HepG2 (cell line): Measurements from ENCODE around the gene RSL1D1. TPM values are rescaled to one million over a fixed set of nuclear protein-coding genes. Genes with fewer than 3 reads are reported as not detected.

Experiments
- EED ChIP-seq: sonication (generic); formaldehyde crosslinking; IDR thresholded peaks from 2 replicates; pipeline ENCODE4 v1.5.0; 2020; ENCODE audit warnings: mild to moderate bottlenecking, missing genetic modification reagents
- FOXM1 ChIP-seq: sonication (generic); formaldehyde crosslinking; IDR thresholded peaks from 2 replicates; pipeline ENCODE4 v1.5.0; 2020; ENCODE audit warnings: missing genetic modification reagents
- GLI4 ChIP-seq: sonication (generic); formaldehyde crosslinking; IDR thresholded peaks from 2 replicates; pipeline ENCODE4 v1.5.1; 2020; ENCODE audit warnings: missing genetic modification reagents, mild to moderate bottlenecking, moderate library complexity, borderline replicate concordance
- MEIS1 ChIP-seq: sonication (generic); formaldehyde crosslinking; IDR thresholded peaks from 2 replicates; pipeline ENCODE4 v1.9.0; 2021; ENCODE audit warnings: mild to moderate bottlenecking, missing genetic modification reagents, moderate library complexity, borderline replicate concordance
- NFKBIZ ChIP-seq: IDR thresholded peaks from 2 replicates; pipeline ENCODE4 v1.6.1; 2018; ENCODE audit warnings: missing genetic modification reagents, missing compliant biosample characterization
- NFRKB ChIP-seq: fragments of 450-650 bp; IDR thresholded peaks from 2 replicates; pipeline ENCODE4 v1.6.1; 2017
- PTBP1 ChIP-seq: fragments of 200-400 bp; formaldehyde crosslinking; IDR thresholded peaks from 2 replicates; pipeline ENCODE4 v1.6.1; 2018; ENCODE audit warnings: low read length, low read depth; ENCODE audit not compliant: poor library complexity, severe bottlenecking
- SALL2 ChIP-seq: sonication (generic); formaldehyde crosslinking; IDR thresholded peaks from 2 replicates; pipeline ENCODE4 v1.8.1; 2023; ENCODE audit warnings: mild to moderate bottlenecking, missing genetic modification reagents, inconsistent platforms
- ZBTB7A ChIP-seq: sonication (generic); formaldehyde crosslinking; IDR thresholded peaks from 2 replicates; pipeline ENCODE4 v1.8.0; 2022; ENCODE audit warnings: mild to moderate bottlenecking, missing genetic modification reagents
- ZNF224 ChIP-seq: sonication (generic); formaldehyde crosslinking; IDR thresholded peaks from 2 replicates; pipeline ENCODE4 v1.5.0; 2020; ENCODE audit warnings: mild to moderate bottlenecking, missing genetic modification reagents
- ZNF234 ChIP-seq: sonication (generic); formaldehyde crosslinking; conservative IDR thresholded peaks from 2 replicates; pipeline ENCODE4 v1.5.1; 2020; ENCODE audit warnings: mild to moderate bottlenecking, missing genetic modification reagents
- ZNF235 ChIP-seq: sonication (generic); formaldehyde crosslinking; IDR thresholded peaks from 2 replicates; pipeline ENCODE4 v1.8.1; 2023; ENCODE audit warnings: mild to moderate bottlenecking, missing genetic modification reagents, borderline replicate concordance
- ZNF260 ChIP-seq: sonication (generic); formaldehyde crosslinking; IDR thresholded peaks from 2 replicates; pipeline ENCODE4 v1.4.0; 2020; ENCODE audit warnings: missing genetic modification reagents, low read depth, mild to moderate bottlenecking, borderline replicate concordance
- ZNF30 ChIP-seq: sonication (generic); formaldehyde crosslinking; IDR thresholded peaks from 2 replicates; pipeline ENCODE4 v1.5.0; 2020; ENCODE audit warnings: mild to moderate bottlenecking, missing genetic modification reagents
- ZNF547 ChIP-seq: sonication (generic); formaldehyde crosslinking; IDR thresholded peaks from 2 replicates; pipeline ENCODE4 v1.5.1; 2020; ENCODE audit warnings: mild to moderate bottlenecking, missing genetic modification reagents
- ZNF564 ChIP-seq: sonication (generic); formaldehyde crosslinking; IDR thresholded peaks from 2 replicates; pipeline ENCODE4 v1.8.1; 2023; ENCODE audit warnings: mild to moderate bottlenecking, missing genetic modification reagents
- polyA plus RNA-seq, 8 experiments: library from polyadenylated mRNA; depleted of rRNA in 3 of 8; stranded (reverse) in 7 of 8; unstranded in 1 of 8; fragments of >200 nt; fragmentation: Illumina TruSeq in 4 of 8; extraction: Trizol in 4 of 8; gene quantifications; 2 replicates each; pipeline versions ENCODE4 v1.2.1 to v1.2.3, GENCODE V29; 2011 to 2016; ENCODE audit warnings: low read depth in 4 of 8, missing spikeins in 1 of 8, mixed read lengths in 1 of 8; ENCODE audit not compliant: insufficient read depth in 1 of 8
- total RNA-seq, 5 experiments: library from RNA; depleted of rRNA; stranded (reverse); fragments of >200 nt; fragmentation: Illumina TruSeq; extraction: Trizol; gene quantifications; 2 replicates each; pipeline ENCODE4 v1.2.3, GENCODE V29; 2016; ENCODE audit warnings: low read depth in 1 of 5
- TF ChIP-seq, protein P1 (sequence below): sonication (generic); formaldehyde crosslinking; IDR thresholded peaks from 2 replicates; pipeline ENCODE4 v1.8.0; 2022; ENCODE audit warnings: missing genetic modification reagents, low read depth, mild to moderate bottlenecking, borderline replicate concordance
- TF ChIP-seq, protein P2 (sequence below): sonication (generic); formaldehyde crosslinking; IDR thresholded peaks from 2 replicates; pipeline ENCODE4 v1.5.1; 2020; ENCODE audit warnings: missing genetic modification reagents, mild to moderate bottlenecking, borderline replicate concordance
- TF ChIP-seq, protein P3 (sequence below): sonication (generic); formaldehyde crosslinking; IDR thresholded peaks from 2 replicates; pipeline ENCODE4 v1.5.0; 2020; ENCODE audit warnings: mild to moderate bottlenecking, missing genetic modification reagents
- TF ChIP-seq, protein P4 (sequence below): sonication (generic); formaldehyde crosslinking; IDR thresholded peaks from 2 replicates; pipeline ENCODE4 v1.8.0; 2022; ENCODE audit warnings: missing genetic modification reagents, mild to moderate bottlenecking, moderate library complexity, borderline replicate concordance
- TF ChIP-seq, protein P5 (sequence below): sonication (generic); formaldehyde crosslinking; IDR thresholded peaks from 2 replicates; pipeline ENCODE4 v1.5.0; 2020; ENCODE audit warnings: missing genetic modification reagents, mild to moderate bottlenecking, borderline replicate concordance

Gene RSL1D1
- total and polyA plus RNA-seq, 2 of the 13 experiments (the other 11 are each of a cell fraction or from before 2014, with no cell fraction given): 187 to 343 TPM

DNA sequence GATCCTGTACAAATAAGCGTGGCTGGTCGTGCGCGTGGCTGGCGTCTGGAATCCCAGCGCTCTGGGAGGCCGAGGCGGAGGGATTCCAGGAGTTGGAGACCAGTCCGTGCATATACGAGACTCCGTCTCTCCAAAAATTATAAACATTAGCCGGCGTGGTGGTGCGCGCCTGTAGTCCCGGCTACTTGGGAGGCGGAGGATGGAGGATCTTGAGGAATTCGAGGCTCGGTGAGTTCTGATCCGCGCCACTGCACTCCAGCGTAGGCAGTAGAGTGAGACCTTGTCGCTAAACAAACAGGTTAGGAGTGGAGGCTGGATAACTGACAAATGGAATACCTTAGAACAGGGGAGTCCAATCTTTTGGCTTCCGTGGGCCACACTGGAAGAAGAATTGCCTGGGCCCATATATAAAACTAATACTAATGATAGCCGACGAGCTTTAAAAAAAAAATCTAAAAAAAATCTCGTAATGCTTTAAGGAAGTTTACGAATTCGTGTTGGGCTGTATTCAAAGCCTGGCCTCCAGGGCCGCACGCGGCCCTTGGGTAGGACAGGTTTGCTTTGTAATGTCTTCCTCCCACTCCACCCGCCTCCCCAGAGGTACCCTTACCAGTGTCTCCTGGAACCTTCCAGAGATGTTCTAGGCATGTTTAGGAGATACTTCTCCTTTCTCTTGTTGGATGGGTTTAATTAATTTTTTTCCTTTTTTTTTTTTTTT lies 909 bp upstream of the RSL1D1 start (continued):
- TF ChIP-seq ZNF260 (CRISPR knock-in tag) (no peak), FOXM1 (CRISPR knock-in tag) (no peak), GLI4 (CRISPR knock-in tag) (peak; percentile 58; the same call in 1 of the 2 replicates), PTBP1 (peak; percentile 52), SALL2 (no peak), NFKBIZ (no peak), NFRKB (no peak), EED (CRISPR knock-in tag) (0 out of 2 replicates have a peak, but pooled peaks have one; percentile 1), ZNF547 (CRISPR knock-in tag) (0 out of 2 replicates have a peak, but pooled peaks have one; percentile 20), ZNF30 (CRISPR knock-in tag) (no peak), ZNF235 (CRISPR knock-in tag) (no peak), ZNF224 (CRISPR knock-in tag) (peak; percentile 79; the same call in 1 of the 2 replicates), ZNF564 (CRISPR knock-in tag) (0 out of 2 replicates have a peak, but pooled peaks have one; percentile 10), ZBTB7A (CRISPR knock-in tag) (no peak), ZNF234 (CRISPR knock-in tag) (no peak), MEIS1 (CRISPR knock-in tag) (no peak)
- TF ChIP-seq, protein P1, sequence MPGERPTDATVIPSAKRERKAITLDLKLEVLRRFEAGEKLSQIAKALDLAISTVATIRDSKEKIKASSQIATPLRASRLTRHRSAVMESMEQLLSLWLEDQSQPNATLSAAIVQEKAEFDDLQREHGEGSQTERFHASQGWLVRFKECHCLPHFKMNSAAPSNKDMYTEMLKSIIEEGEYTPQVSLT (CRISPR knock-in tag): 0 out of 2 replicates have a peak, but pooled peaks have one; percentile 0
- TF ChIP-seq, protein P2, sequence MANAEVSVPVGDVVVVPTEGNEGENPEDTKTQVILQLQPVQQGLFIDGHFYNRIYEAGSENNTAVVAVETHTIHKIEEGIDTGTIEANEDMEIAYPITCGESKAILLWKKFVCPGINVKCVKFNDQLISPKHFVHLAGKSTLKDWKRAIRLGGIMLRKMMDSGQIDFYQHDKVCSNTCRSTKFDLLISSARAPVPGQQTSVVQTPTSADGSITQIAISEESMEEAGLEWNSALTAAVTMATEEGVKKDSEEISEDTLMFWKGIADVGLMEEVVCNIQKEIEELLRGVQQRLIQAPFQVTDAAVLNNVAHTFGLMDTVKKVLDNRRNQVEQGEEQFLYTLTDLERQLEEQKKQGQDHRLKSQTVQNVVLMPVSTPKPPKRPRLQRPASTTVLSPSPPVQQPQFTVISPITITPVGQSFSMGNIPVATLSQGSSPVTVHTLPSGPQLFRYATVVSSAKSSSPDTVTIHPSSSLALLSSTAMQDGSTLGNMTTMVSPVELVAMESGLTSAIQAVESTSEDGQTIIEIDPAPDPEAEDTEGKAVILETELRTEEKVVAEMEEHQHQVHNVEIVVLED (CRISPR knock-in tag): no peak
- TF ChIP-seq, protein P3, sequence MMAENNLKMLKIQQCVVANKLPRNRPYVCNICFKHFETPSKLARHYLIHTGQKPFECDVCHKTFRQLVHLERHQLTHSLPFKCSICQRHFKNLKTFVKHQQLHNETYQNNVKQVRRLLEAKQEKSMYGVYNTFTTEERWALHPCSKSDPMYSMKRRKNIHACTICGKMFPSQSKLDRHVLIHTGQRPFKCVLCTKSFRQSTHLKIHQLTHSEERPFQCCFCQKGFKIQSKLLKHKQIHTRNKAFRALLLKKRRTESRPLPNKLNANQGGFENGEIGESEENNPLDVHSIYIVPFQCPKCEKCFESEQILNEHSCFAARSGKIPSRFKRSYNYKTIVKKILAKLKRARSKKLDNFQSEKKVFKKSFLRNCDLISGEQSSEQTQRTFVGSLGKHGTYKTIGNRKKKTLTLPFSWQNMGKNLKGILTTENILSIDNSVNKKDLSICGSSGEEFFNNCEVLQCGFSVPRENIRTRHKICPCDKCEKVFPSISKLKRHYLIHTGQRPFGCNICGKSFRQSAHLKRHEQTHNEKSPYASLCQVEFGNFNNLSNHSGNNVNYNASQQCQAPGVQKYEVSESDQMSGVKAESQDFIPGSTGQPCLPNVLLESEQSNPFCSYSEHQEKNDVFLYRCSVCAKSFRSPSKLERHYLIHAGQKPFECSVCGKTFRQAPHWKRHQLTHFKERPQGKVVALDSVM (CRISPR knock-in tag): peak; percentile 95
- TF ChIP-seq, protein P4, sequence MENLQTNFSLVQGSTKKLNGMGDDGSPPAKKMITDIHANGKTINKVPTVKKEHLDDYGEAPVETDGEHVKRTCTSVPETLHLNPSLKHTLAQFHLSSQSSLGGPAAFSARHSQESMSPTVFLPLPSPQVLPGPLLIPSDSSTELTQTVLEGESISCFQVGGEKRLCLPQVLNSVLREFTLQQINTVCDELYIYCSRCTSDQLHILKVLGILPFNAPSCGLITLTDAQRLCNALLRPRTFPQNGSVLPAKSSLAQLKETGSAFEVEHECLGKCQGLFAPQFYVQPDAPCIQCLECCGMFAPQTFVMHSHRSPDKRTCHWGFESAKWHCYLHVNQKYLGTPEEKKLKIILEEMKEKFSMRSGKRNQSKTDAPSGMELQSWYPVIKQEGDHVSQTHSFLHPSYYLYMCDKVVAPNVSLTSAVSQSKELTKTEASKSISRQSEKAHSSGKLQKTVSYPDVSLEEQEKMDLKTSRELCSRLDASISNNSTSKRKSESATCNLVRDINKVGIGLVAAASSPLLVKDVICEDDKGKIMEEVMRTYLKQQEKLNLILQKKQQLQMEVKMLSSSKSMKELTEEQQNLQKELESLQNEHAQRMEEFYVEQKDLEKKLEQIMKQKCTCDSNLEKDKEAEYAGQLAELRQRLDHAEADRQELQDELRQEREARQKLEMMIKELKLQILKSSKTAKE: no peak
- TF ChIP-seq, protein P5, sequence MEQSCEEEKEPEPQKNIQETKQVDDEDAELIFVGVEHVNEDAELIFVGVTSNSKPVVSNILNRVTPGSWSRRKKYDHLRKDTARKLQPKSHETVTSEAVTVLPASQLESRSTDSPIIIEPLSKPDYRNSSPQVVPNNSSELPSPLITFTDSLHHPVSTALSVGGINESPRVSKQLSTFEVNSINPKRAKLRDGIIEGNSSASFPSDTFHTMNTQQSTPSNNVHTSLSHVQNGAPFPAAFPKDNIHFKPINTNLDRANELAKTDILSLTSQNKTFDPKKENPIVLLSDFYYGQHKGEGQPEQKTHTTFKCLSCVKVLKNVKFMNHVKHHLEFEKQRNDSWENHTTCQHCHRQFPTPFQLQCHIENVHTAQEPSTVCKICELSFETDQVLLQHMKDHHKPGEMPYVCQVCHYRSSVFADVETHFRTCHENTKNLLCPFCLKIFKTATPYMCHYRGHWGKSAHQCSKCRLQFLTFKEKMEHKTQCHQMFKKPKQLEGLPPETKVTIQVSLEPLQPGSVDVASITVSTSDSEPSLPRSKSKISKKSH (CRISPR knock-in tag): peak; percentile 17; the same call in 1 of the 2 replicates
